ENCODE measurements around the gene FAM89B.
A peak's percentile ranks its signal among the peaks of the same experiment; 100 is the strongest.
"Not testable (repeated sequence)": the region's sequence is repeated elsewhere in the genome, so short reads cannot be mapped to it uniquely, and the experiment has no call there.

The FAM89B gene

DNA sequence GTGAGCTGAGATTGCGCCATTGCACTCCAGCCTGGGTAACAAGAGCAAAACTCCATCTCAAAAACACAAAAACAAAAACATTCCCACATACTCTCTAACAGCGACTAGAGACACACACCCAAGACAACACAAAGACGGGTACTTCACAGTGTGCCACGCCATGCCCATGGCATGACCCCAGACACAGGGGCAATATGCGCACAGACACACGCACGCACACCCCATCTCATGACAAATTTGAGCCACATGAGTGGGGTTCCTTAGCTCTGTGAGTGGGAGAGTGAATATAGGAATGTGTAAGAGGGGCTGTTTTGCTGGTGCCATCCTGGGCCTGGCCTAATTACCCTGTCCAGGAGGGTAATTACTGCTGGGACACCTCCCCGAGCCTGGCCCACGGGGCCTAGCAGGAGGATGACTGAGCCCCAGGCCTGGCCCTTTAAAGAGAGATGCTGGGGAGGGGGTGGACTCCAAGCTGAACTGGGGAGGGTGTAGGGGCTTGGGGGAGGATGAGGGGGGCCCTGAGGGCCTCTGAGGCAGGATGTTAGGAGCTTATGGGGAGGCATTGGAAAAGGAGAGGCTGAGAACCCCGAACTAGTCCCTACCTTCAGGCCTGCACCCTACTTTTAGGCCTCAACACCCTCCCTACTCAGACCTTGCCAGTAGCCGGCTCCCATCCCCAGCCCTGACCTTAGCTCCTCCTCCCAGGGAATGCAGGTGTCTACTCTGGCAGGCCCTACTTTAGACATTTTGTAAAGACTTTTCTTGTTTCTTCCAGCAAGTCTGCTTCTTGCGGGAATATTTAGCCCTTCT lies 15.7 kb upstream of the FAM89B start:
- no peak for DNase-seq (ENCODE audit: low read depth in 1 of 2, low spot score in 1 of 2)

GRCh38 chr11:65557280-65558001 lies 14.9 kb upstream of the FAM89B start:
- DNase-seq (ENCODE audit: low read depth in 1 of 2, low spot score in 1 of 2): no peak

GRCh38 chr11:65558002-65558929 lies 14.1 kb upstream of the FAM89B start, which contains the start of gene LTBP3:
Gene LTBP3, minus strand, starts transcription at chr11:65558359. Its CDS starts 400 bp downstream, at chr11:65557959.
- DNase-seq (ENCODE audit: low read depth in 1 of 2, low spot score in 1 of 2): no peak

DNA sequence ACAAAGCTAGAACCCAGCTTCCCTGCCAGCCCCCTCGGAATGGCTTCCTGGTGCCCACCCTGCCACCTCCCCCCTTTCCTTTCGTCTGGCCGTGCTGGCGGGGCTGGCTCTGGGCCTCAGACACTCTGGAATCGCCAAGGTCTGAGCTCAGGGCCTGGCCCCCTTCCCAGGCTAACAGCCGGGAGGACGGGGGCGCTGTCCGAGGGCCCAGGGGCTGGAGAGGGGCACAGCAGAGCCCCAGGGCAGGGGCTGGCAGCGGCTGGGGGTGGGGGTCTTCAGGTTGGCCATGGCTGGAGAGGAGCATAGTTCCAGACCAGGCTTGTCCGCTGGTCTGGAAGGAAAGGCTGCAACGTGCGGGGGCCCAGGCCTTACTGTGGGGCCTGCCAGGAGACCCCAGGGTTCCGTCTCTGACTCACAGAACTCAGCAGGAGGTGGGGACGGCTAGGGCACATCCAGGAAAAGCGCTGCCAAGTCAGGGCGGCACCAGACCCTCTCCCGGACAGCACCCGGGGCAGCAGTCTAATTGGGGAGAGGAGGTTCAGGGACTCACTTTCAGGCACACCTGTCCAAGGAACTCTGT lies 13.3 kb upstream of the FAM89B start:
- DNase-seq (ENCODE audit: low read depth in 1 of 2, low spot score in 1 of 2): no peak

DNA sequence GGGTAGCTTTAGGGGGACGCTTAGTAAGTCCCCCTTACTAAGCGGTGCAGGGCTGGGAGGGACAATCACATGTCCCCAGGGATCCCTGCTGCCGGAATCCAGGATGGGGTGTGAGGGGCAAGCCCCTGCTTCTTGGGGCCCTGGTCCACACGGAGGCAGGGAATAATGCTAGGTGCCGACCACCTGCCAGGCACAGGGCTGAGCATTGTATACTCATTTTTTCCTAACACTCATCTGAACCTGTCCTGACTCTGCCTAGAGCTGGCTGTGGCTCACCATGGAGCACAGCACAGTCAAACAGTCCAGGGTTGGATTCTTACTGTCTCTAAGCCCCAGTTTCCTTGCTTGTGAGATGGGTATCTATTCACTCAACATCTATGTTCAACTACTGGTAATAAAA lies 12.8 kb upstream of the FAM89B start:
- no peak for DNase-seq (ENCODE audit: low read depth in 1 of 2, low spot score in 1 of 2)

- DNase-seq (ENCODE audit: low read depth in 1 of 2, low spot score in 1 of 2): no peak
Measured at GRCh38 chr11:65559951-65560537, 12.3 kb upstream of the FAM89B start.

DNA sequence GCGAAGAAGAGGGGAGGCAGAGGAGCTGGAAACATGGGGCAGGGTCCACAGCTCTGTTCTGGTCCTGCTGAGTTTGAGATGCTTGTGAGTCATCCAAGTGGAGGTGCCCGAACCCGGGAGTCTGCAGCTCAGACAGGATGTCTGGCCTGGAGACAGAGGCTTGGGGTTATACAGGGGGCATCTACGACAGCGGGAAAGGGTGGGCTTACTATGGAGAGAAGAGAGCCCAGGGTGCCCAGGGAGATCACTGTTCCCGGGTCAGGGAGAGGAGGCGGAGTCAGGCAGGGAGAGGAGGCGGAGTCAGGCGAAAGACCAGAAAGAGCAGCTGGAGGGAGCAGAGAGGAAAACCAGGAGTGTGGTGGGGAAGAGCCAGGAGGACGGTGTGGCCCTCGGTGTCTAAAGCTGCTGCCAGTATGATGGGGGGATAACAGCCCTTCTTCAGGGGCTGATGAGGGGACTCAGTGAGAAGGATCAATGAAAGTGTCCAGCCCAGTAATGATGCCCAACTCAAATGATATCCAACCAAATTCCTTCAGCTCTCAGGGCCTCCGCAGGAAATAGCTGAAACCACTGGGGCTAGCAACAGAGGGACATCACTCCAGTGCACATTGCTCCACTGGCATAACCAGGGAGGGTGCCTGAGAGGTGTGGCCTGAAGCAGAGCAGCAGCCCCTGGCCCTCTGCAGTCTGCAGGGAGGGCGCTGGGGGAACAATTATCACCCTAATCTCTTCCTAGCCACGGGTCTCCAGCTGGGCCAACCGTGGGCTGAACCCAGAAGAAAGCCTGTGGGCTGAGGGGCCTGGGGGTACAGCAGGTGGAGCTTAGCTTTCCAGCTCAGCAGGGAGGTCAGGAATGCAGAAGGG lies 11.6 kb upstream of the FAM89B start:
- no peak for DNase-seq (ENCODE audit: low read depth in 1 of 2, low spot score in 1 of 2)

DNA sequence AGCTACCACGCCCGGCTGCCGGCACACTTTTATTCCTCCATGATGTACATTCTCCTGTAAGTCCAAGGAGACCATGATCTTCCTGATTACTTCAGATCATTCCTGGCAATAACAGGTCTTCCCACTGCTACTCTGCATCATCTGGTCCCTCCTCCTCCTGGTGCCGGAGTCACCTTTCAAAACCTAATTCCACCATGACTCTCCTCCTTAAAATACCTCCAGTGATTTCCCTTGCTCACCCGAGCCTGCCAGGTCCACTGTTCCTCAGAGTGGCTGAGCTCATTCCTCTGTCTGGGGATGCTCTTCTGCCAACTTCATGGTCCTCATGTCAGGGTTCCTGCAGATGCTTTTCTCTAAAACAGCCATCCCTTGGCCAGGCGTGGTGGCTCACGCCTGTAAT lies 10.3 kb upstream of the FAM89B start:
- DNase-seq (ENCODE audit: low read depth in 1 of 2, low spot score in 1 of 2): no peak

- DNase-seq (ENCODE audit: low read depth in 1 of 2, low spot score in 1 of 2): no peak
Measured at GRCh38 chr11:65562788-65563187, 9.6 kb upstream of the FAM89B start.

- DNase-seq (ENCODE audit: low read depth in 1 of 2, low spot score in 1 of 2): no peak
Measured at GRCh38 chr11:65563601-65564000, 8.7 kb upstream of the FAM89B start.

DNA sequence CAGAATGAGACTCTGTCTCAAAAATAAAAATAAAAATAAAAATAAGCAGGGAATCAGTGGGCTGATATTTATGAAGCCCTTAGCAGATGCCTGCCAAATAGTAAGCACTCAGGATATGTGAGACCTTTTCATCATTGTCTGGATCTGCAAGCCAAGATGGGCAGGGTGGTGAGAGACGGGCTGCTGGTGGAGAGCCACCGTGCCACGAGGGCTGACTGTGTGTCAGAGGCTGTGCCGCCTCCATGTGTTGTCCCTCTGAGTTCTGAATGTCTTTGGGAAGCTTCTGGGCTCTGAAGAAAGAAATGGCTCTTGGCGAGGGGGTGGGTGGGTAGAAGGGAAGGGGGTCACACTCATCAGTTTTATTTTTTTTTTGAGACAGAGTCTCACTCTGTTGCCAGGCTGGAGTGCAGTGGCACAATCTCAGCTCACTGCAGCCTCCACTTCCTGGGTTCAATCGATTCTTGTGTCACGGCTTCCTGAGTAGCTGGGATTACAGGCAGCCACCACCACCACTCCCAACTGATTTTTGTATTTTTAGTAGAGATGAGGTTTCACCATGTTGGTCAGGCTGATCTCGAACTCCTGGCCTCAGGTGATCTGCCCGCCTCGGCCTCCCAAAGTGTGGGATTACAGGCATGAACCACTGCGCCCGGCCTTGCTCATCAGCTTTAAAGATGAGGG lies 7.3 kb upstream of the FAM89B start:
- not testable (repeated sequence) for DNase-seq (ENCODE audit: low read depth in 1 of 2, low spot score in 1 of 2)

DNA sequence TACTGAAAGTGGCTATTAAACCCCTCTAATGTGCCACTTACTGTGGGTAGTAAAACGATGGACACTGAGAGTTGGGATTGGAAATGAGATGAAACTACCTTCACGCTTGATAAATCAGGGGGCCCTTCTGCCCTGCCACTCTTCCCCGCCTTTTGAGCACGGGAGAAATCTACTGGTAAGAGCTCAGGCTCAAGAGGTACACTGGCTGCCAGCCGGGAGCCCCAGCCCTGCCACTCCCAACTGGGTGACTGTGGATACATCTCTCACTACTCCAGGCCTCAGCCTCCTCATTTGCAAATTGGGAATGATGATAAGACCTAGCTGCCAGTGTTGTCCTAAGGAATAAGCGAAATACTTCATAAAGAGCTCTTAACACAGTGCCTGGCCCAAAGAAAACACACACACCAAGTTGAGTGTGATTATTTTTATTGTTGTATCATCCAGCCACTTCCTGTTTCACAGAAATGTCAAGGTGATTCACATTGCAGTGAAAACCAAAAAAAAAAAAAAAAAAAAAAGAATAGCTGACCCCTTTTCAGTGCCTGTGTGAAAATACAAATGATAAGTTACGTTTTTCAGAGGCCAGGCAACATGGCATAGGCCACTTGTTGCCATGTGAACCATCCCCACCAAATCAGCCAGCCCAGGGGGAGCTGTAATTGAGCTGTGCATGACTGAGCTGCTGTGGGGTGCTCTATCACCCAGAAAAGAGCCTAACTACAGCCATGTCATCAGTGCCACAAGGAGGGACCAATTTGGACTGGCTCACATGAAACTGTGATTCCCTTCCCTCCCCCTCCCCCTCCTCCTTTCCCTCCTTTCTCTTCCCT lies 6.5 kb upstream of the FAM89B start:
- DNase-seq (ENCODE audit: low read depth in 1 of 2, low spot score in 1 of 2): no peak

GRCh38 chr11:65569164-65569972 lies 3.0 kb upstream of the FAM89B start:
- DNase-seq (ENCODE audit: low read depth in 1 of 2, low spot score in 1 of 2): no peak

GRCh38 chr11:65569973-65570918 lies 2.1 kb upstream of the FAM89B start, which contains the start of gene ZNRD2:
Gene ZNRD2, plus strand, starts transcription at chr11:65570477. Its CDS starts 15 bp downstream, at chr11:65570492.
- DNase-seq (ENCODE audit: low read depth in 1 of 2, low spot score in 1 of 2): peak; percentile 94 to 97

DNA sequence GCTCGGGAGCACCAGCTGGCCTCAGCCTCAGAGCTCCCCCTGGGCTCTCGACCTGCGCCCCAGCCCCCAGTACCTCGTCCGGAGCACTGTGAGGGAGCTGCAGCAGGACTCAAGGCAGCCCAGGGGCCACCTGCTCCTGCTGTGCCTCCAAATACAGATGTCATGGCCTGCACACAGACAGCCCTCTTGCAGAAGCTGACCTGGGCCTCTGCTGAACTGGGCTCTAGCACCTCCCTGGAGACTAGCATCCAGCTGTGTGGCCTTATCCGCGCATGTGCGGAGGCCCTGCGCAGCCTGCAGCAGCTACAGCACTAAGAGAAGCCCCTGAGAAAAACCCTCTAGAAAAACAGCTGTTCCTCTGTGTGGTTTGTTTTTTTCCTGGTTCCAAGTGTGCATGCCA lies 918 bp upstream of the FAM89B start:
- DNase-seq (ENCODE audit: low read depth in 1 of 2, low spot score in 1 of 2): no peak

GRCh38 chr11:65571940-65572339 lies 398 bp upstream of the FAM89B start:
- no peak for DNase-seq (ENCODE audit: low read depth in 1 of 2, low spot score in 1 of 2)
